ENCODE measurements around the gene TACSTD2.

DNA sequence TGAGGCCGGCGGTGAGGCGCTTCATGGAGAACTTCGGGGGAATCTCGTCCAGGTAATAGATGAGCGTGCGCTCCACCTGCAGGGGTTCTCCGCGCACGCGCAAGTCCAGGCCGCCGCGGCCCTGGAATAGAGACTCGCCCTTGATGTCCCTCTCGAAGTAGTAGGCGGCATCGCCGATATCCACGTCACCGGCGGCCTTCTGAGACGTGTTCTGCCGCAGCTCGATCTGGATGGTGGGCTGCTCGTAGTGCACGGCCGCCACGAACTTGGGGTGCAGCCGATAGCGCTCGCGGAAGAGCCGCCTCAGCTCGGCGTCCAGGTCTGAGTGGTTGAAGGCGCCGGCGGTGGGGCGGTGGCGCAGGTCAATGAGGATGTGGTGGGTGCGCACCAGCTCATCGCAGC, 726 bp downstream of the TACSTD2 start:
- TF ChIP-seq, protein P1, sequence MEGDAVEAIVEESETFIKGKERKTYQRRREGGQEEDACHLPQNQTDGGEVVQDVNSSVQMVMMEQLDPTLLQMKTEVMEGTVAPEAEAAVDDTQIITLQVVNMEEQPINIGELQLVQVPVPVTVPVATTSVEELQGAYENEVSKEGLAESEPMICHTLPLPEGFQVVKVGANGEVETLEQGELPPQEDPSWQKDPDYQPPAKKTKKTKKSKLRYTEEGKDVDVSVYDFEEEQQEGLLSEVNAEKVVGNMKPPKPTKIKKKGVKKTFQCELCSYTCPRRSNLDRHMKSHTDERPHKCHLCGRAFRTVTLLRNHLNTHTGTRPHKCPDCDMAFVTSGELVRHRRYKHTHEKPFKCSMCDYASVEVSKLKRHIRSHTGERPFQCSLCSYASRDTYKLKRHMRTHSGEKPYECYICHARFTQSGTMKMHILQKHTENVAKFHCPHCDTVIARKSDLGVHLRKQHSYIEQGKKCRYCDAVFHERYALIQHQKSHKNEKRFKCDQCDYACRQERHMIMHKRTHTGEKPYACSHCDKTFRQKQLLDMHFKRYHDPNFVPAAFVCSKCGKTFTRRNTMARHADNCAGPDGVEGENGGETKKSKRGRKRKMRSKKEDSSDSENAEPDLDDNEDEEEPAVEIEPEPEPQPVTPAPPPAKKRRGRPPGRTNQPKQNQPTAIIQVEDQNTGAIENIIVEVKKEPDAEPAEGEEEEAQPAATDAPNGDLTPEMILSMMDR (IDR thresholded peaks at IDR 0.05) = no peak
- TF ChIP-seq POLR2A (IDR thresholded peaks at IDR 0.05) = no peak
- no peak for TF ChIP-seq POLR2AphosphoS5 (IDR thresholded peaks at IDR 0.05)
